Measurements from ENCODE around the gene PCBD2.
"Not testable (repeated sequence)": the region's sequence is repeated elsewhere in the genome, so short reads cannot be mapped to it uniquely, and the experiment has no call there.

PCBD2 gene

DNA sequence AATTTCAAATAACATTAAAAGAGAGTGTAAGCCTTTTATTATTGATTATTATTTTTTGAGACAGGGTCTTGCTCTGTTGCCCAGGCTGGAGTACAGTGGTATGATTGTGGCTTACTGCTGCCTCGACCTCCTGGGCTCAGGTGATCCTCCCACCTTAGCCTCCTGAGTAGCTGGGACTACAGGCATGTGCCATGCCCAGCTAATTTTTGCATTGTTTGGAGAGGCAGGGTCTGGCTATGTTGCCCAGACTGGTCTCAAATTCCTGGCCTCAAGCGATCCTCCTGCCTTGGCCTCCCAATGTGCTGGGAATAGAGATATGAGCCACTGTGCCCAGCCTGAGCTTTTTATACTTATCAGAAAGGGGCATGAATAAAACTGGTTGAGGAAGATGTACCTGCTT, 5.8 kb downstream of the PCBD2 start:
- DNase-seq, result not testable (repeated sequence)

- no peak for DNase-seq
Measured at GRCh38 chr5:134911285-134912206, 6.6 kb downstream of the PCBD2 start.

DNA sequence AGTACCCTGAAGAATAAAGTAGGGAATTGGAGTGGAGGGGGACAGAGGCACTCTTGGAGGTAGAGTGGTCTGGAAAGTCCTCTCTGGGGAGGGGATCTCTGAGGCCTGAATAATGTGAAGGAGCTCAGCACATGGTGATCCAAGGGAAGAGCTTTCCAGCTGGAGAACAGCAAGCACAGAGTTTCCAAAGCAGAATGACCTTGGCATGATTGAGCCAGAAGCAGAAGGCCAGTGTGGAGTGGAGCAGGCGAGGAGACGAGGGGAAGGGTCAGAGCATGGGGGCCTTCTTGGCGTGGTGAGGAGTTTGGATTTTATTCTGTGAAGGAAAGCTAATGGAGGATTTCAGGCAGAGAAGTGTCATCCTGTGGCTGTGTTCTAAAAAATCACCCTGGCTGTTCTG, 8.3 kb downstream of the PCBD2 start:
- DNase-seq, result no peak

DNA sequence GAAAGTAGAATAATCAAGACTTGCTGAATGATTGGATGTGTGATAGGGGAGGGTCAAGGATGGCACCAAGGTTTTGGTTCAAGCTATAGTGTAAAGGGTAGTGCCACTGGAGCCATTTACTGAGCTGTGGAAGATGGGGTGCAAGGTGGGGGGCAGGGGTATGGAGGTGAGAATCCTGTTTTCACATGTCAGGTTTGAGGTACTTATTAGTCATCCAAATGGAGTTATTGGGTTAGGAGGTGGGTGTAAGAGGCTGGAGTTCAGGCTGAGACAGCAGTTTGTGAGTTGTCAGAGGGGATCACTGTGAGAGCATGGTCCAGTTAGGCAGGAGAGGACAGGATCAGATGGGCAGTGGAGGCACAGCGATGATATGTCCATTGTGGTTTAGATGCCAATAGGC, 8.9 kb downstream of the PCBD2 start:
- DNase-seq, result no peak

DNA sequence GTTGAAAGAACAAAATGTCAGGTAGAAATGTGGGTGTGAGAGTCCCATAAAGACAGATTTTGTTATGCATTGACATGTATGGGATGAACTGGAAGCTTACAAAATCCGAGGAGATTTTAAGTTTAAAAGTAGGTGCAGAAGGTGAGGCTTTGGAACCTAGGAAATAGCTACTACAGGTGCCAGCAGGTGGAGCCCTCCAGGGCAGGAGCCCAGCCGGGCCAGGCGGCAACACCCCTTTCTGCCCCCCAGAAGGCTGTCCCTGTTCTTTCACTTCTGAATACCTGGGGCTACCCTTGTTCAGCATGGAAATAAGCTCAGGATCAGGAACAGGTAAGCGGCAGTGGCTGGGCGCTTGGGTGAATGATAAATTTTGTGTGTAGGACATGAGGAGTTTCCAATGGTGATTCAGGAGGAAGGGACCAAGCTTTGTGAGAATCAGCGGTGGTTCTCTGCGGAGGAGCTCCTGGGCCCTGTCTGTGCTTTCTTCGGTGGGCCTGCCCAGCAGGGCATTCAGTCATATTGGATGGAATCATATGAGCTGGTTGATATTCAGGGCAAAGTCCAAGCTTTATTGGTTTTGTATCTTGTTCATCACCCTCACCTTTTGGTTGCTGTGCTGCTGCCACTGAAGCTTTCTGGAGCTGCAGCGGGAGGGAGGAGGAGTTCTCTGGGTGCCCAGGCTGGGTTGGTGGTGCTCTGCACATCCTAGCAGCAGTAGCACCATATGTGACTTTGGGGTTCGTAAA, 12.3 kb downstream of the PCBD2 start:
- no peak for DNase-seq

DNA sequence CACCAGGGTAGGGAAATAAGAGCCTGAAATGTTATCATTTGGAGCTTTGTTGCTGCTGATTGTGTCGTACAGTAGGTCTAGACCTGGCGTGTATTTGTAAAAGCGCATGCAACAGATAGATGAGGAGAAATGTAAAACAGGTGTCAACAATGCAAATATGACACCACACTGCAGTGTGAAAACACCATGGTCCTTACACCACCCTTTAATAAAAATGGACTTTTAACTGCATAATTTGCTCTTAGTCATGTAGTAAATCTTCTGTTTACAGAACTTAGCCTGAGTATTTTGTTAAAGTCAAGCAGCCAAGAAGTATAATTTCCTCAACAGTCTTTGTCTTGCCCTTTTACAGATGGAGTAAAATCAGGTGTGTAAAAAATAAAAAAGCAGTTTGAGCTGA, 13.9 kb downstream of the PCBD2 start:
- no peak for DNase-seq

DNA sequence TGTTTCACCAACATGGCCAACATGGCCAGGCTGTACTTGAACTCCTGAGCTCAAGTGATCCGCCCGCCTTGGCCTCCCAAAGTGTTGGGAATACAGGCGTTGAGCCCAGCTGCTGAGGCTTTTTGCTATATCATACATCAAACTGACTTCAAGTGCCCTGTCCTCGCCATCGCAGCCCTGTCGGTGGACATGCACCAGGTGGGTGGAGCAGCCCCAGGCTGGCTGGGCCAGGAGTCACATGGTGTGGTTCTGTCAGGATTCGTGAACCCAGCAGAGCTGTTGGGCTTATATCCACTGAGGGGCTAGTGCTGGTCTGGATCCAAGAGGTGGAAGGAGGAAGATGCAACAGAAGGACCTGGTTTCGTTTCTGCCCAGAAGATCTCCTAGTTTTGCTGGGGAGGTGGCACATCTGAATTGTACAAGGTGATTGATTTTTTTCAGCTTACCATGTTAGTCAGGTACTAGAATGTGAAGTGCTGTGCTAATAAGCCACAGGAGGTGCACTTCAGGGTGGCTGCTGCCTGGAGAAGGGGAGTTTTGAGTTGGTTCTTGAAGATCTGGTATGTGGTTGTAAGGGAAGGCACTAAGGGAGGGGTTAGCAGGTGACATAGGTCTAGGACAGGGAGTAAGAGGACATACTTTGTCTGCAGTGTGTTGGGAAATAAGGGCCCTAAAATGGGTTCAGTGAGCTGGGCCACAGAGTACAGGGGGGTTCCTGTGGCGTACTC, 16.1 kb downstream of the PCBD2 start:
- no peak for DNase-seq

- no peak for DNase-seq
Measured at GRCh38 chr5:134932508-134932907, 27.6 kb downstream of the PCBD2 start.

- DNase-seq, result no peak
Measured at GRCh38 chr5:134934202-134934601, 29.3 kb downstream of the PCBD2 start.

- no peak for DNase-seq
Measured at GRCh38 chr5:134935711-134936602, 31.0 kb downstream of the PCBD2 start.

DNA sequence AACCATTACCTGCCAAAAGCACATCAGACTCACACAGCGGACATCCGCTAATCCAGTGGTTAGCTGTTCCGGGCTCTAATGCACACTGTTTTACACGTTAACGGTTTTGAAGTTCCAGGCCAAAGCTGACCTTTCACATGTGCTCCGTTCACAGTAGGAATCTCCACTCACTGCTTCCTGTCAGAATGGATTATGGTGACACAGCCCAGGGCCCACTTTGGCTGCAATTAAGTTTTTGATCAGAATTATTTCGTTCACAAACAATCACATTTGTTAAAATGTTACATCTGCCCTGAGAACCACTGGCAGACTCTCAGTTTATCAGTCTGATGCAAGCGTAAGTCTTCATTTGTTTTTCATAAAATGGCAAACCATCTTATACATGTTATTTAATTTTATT, 32.6 kb downstream of the PCBD2 start:
- no peak for DNase-seq

- no peak for DNase-seq
Measured at GRCh38 chr5:134938030-134938429, 33.1 kb downstream of the PCBD2 start.

GRCh38 chr5:134939500-134939899, 34.6 kb downstream of the PCBD2 start:
- DNase-seq, result no peak

DNA sequence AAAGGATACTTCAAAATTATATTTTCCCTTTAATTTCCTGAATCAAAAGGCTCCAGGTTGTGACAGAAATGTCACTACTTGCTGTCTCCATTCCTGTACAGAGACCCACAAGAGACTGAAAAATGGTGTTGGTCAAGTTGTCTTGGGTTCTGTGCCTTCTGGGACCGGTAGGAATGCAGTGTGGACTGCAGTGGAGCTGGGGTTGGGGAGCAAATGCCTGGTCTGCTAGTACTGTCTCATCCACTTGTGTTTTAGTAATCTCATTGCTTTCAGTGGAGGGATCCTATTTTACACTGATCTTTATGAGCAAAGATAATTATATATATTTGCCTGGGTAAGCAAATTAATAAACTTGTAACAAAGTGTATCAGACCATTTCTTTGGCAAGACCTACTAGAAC, 38.6 kb downstream of the PCBD2 start:
- DNase-seq, result no peak

GRCh38 chr5:134944630-134945029, 39.7 kb downstream of the PCBD2 start:
- no peak for DNase-seq

DNA sequence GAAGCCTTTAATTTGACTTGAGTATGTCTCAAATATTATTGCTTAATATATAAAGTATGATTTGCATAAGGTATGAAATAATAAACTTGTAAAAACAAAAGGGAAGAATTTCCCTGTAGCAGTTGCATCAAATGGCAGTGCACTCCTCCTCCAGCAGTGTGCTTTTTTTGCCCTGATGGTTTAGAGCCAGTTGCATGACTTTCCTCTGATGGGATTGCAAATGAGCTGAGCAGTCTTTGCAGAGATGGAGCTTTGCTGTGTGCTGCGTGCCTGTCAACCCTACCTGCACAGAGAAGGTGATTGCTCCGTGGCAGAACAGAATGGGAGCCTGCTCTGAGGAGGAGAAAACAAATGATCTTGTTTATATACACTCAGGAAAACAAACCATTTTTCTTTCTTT, 40.1 kb downstream of the PCBD2 start:
- DNase-seq, result no peak

DNA sequence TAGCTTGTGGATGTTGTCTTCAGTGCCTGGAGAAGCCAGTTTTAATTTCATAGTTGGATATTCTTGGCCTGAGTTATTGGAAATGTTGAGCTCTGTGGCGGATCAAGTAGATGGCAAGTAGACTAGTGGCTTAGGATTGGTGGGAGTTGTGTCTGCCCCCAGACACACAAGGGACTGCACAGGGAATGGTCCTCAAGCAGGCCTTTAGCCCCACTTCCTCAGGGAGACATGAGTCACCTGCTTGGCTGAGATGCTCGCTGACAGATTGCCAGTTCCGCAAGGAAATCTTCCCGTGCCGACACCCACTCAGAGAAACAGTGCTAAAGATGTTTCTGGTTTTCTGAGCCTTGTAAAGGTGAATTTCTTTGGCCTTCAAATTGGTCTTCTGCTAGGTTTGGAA, 44.0 kb downstream of the PCBD2 start:
- DNase-seq, result no peak

DNA sequence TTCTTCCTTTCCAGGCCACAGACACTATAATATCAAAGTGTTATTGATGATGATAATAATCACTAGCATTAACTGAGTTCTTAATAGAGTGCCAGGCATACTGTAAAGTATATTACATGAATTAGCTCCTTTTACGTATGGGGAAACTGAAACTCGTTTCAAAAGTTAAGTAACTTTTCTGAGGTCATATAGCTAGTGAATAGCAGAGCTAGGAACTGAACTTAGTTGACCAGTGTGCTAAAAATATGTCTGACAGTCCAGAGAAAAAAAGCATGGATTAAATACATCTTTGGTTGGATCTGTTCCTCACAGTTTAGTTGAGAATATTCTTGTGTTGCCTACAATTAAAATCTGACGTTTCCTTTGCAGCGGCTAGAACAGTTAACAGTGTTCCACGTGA, 44.4 kb downstream of the PCBD2 start:
- no peak for DNase-seq

- DNase-seq, result no peak
Measured at GRCh38 chr5:134957920-134958608, 53.1 kb downstream of the PCBD2 start.

- no peak for DNase-seq
Measured at GRCh38 chr5:134958755-134959154, 53.8 kb downstream of the PCBD2 start.

GRCh38 chr5:134963098-134963497, 58.2 kb downstream of the PCBD2 start:
- DNase-seq, result no peak
